GM12875 (cell line): Measurements from ENCODE around the gene TIMM22.

ENCODE experiments used
- H3K4me3 ChIP-seq: one replicate; pipeline ENCODE4 v1.5.1; 2011; ENCODE audit warnings: low read depth, low read length, control low read depth
- TF ChIP-seq, protein P1 (sequence below): IDR thresholded peaks from 2 replicates; pipeline ENCODE4 v1.5.1; 2011; ENCODE audit warnings: low read depth, mild to moderate bottlenecking, control low read depth, inconsistent platforms, low read length, moderate library complexity, borderline replicate concordance; ENCODE audit not compliant: insufficient read depth

The TIMM22 gene

DNA sequence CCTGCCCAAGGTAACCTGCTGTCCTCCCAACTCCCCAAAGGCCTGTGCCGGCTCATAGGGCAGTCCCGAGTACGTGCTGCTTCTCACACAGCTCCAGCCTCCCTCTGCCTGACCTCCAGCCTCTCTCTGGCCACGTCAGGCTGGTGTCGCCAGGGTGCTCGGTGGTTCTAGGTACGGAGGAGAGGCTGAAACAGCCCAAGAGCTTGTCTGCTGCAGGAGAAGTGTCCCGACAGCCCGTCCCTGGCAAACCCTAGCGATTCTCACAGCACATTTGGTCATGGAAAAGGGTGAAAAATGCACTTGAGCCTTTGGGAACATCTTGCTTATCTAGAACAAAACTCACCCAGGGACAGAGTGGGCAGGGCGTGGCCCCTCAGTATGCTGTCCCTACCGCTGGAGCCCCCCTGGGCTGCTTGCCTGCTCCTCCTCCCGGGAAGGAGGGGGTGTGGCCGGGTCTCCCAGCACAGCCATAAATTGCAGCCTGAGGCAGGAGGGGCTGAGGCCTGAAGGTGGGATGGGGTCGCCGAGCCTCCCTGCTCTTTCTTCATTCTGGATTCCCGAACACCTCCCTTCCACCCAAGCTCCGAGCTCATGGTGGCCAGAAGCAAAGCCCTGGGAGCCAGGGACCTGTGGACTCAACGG, 40.4 kb downstream of the TIMM22 start:
- TF ChIP-seq, protein P1, sequence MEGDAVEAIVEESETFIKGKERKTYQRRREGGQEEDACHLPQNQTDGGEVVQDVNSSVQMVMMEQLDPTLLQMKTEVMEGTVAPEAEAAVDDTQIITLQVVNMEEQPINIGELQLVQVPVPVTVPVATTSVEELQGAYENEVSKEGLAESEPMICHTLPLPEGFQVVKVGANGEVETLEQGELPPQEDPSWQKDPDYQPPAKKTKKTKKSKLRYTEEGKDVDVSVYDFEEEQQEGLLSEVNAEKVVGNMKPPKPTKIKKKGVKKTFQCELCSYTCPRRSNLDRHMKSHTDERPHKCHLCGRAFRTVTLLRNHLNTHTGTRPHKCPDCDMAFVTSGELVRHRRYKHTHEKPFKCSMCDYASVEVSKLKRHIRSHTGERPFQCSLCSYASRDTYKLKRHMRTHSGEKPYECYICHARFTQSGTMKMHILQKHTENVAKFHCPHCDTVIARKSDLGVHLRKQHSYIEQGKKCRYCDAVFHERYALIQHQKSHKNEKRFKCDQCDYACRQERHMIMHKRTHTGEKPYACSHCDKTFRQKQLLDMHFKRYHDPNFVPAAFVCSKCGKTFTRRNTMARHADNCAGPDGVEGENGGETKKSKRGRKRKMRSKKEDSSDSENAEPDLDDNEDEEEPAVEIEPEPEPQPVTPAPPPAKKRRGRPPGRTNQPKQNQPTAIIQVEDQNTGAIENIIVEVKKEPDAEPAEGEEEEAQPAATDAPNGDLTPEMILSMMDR = no peak
- H3K4me3 ChIP-seq = no peak overlapping the region

DNA sequence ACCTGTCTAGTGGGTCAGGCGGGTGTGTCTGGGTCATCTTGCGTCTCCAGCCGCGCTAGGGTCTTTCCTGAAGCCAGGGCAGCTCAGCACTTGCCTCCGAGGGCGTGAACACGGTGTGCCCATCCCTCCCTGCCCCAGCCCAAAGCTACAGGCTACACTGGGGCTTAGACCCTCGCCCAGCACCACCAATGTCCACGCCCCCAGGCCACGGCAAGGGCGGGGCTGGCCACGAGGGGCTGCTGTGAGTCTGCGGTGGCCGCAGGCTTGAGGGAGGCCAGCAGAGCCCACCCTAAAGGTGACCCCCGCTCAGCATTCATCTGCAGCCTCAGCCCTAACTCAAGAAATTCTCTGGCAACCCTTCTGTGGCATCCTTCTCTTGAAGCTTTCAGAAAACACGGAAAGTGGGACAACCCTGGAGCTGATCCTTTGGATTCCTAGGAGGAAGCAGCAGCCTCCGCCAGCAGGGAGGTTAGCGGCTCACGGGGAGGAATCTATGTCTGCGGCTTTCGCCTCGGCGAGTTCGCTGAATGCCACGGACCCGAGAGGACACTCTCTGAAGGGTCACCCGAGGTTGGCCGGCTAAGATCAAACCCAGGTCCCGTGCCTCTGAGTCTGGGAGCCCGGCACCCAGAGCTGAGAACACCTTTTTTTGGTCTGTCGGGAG, 41.7 kb downstream of the TIMM22 start:
- TF ChIP-seq, protein P1 = no peak
- H3K4me3 ChIP-seq = no peak overlapping the region

DNA sequence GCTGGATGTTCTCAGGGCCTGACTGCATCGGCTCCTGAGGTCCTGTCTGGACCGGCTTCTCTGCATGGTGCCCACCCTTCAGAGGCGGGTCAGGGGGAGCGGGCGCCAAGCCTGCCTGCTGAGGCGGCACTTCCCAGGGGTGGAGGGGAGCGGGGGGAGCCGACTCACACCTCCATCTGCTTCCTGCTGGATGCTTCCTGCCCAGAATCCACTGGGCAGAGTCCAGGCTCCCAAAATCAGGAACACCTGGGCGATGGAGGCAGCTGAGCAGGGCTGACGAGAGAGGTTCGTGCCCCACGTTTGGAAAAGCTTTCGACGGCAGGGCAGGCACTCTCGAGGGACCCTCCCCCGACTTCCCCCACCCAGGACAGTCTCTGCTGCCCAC, 42.2 kb downstream of the TIMM22 start:
- no peak overlapping the region for H3K4me3 ChIP-seq

DNA sequence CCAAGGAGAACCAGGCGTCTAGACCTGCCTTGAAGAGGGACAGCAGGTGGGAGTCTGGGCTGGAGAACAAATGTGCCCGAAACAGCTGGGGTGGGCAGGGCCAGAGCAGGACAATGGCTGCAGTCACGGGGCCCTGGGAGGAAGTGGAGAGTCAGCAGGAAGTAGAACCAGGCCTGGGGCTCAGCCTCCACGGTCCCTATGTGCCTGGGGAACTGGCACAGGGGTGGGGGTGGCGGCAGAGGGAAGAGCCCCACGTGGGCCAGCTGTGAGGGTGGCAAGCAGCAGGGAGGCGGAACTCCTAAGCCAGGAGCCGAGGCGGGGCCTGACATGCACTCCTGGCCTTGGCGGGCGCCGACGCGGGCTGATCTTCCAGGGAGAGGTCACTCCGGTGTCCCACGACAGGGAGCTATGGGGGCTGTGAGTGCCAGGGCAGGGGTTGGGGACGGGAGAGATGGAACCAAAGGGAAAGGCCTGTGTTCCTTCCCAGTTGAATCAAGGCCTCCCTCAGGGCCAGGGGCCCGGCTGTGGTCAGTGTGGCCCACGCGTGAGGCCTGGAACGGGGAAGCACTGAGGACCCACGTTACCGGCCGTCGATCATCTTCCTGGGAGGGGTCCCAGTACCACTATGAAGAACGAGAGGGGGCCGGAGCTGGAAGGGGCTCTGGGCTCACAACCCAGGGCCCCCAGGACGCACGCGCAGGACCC, 42.7 kb downstream of the TIMM22 start:
- TF ChIP-seq, protein P1 = no peak
- H3K4me3 ChIP-seq = no peak overlapping the region

More for the DNA sequence above, 42.2 kb downstream of the TIMM22 start:
- TF ChIP-seq, protein P1 = no peak

DNA sequence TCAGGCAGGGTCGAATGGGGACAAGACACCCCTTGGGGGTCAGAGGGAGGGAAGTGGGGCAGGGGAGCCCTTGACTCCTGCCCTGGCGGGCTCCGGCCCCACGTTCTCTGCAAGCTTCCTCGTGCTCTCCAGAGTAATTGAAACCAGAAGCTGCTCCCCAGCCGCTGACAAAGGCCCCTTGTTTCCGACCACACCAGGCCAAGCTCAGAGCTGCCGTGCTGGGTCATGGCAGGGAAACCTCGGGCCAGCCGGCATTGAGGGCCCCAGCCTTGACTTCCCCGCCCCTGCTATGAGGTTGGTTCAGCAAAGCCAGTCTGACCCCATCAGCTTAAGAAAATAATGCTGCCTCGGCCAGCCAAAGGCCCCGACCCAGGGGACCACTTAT, 43.3 kb downstream of the TIMM22 start:
- no peak overlapping the region for H3K4me3 ChIP-seq
- TF ChIP-seq, protein P1 = no peak

DNA sequence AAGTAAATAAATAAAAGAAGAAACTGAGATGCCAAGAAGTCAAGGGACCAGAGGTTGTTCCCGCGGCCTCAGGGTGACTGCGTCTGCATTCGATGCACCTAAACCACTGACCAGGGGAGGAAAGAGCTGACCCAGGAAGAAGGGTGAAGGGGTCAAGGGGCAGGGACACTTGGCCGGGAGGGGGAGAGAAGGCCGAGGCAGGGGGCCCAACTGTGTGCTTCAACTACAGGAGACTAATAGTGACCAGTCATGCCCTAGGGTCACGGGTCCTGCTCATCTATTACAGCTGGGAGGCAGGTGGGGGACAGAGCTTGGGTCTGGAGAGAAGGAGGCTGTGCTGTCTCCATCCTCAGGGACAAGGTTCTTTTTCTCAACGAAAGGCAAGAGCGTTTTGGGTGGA, 44.8 kb downstream of the TIMM22 start:
- no peak overlapping the region for H3K4me3 ChIP-seq
- TF ChIP-seq, protein P1 = no peak
